Measurements from ENCODE around the gene QRICH1.

The QRICH1 gene

DNA sequence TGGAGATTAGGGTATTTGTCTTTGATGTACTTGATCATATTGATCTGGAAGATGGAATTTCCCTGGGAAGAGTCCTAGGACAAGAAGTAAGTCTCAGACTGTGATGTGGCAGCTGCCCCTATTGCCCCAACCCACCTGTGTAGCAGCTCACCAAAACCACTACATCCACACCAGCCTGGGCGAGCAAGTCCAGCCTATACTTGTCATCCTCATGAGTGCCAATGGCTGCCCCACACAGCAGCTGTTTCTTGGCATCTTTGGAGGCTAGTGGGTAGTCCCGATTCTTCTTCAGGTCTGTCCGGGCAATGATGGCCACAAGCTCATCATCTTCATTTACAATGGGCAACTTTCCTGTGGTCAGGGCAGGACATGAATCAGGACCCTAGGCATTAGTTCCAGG is 67.3 kb downstream of the QRICH1 start:
- intact Hi-C loops (cut with DNase I; ENCODE audit: low total_unique reads) = no loop called here
- Histone ChIP-seq H3K9me3 (no peaks in the 10 kb centered on the region), H3K27me3 (no peaks in the 10 kb centered on the region), H3K4me3 (no peak overlapping the region), H3K27ac (no peak overlapping the region), H3K36me3 (peaks cover 29 to 67% (median 48%) of the 10 kb centered on the region in 3 donors), H3K4me1 (peaks cover 0 to 31% (median 24%) of the 10 kb centered on the region in 4 donors)
- TF ChIP-seq CTCF (IDR thresholded peaks at IDR 0.05) = no peak
- DNase-seq = no peak

GRCh38 chr3:49025793-49026520 is 67.9 kb downstream of the QRICH1 start:
- Histone ChIP-seq H3K36me3 (peaks cover 24 to 62% (median 43%) of the 10 kb centered on the region in 3 donors), H3K4me1 (peaks cover 0 to 31% (median 24%) of the 10 kb centered on the region in 4 donors), H3K27me3 (no peaks in the 10 kb centered on the region), H3K4me3 (no peak overlapping the region), H3K9me3 (no peaks in the 10 kb centered on the region), H3K27ac (no peak overlapping the region)
- TF ChIP-seq CTCF (IDR thresholded peaks at IDR 0.05) = no peak
- DNase-seq = no peak
- intact Hi-C loops (cut with DNase I; ENCODE audit: low total_unique reads) = no loop called here

GRCh38 chr3:49025005-49025792 is 68.7 kb downstream of the QRICH1 start:
- Histone ChIP-seq H3K9me3 (no peaks in the 10 kb centered on the region), H3K4me3 (no peak overlapping the region), H3K27me3 (no peaks in the 10 kb centered on the region), H3K4me1 (peaks cover 0 to 36% (median 30%) of the 10 kb centered on the region in 4 donors), H3K27ac (no peak overlapping the region), H3K36me3 (peaks cover 24 to 54% (median 36%) of the 10 kb centered on the region in 3 donors)
- no peak for TF ChIP-seq CTCF (IDR thresholded peaks at IDR 0.05)
- intact Hi-C loops (cut with DNase I; ENCODE audit: low total_unique reads) = no loop called here
- DNase-seq = no peak

DNA sequence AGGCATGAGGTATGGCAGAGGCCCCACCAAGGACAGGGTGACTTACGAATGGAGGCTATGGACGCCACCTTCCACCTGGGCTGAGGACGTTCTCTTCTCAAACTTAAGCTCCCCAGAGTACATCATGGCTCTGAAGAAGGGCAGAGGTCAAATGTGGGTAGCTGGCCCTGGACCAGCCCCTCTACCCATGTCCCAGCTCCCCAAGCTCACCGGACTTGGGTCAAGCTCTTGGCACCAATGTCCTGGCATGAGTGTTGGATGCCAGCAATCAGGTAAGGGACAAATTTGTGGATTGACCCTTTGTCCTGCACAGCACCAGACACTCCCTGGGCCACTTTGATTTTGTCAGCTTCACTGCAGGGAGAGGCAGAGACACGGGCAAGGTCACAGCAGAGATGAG is 69.4 kb downstream of the QRICH1 start:
- H3K9me3 ChIP-seq = no peaks in the 10 kb centered on the region
- no peak overlapping the region for H3K27ac ChIP-seq
- no peak for TF ChIP-seq CTCF (IDR thresholded peaks at IDR 0.05)
- no peak for DNase-seq
- no peaks in the 10 kb centered on the region for H3K27me3 ChIP-seq
- peaks cover 24 to 50% (median 32%) of the 10 kb centered on the region in 3 donors for H3K36me3 ChIP-seq
- H3K4me3 ChIP-seq = no peak overlapping the region
- intact Hi-C loops (cut with DNase I; ENCODE audit: low total_unique reads) = loop anchor here (5.0 kb wide), 1 partner anchor 37 kb away; no protein-coding TSS in a partner anchor
- peaks cover 0 to 42% (median 35%) of the 10 kb centered on the region in 4 donors for H3K4me1 ChIP-seq

GRCh38 chr3:49023775-49024174 is 70.1 kb downstream of the QRICH1 start:
- H3K4me1 ChIP-seq = peaks cover 0 to 46% (median 39%) of the 10 kb centered on the region in 4 donors
- no peaks in the 10 kb centered on the region for H3K27me3 ChIP-seq
- H3K36me3 ChIP-seq = peaks cover 24 to 50% (median 32%) of the 10 kb centered on the region in 3 donors
- intact Hi-C loops (cut with DNase I; ENCODE audit: low total_unique reads) = loop anchor here (5.0 kb wide), 1 partner anchor 36 kb away; no protein-coding TSS in a partner anchor
- TF ChIP-seq CTCF (IDR thresholded peaks at IDR 0.05) = no peak
- no peak for DNase-seq
- no peak overlapping the region for H3K4me3 ChIP-seq
- H3K27ac ChIP-seq = no peak overlapping the region
- H3K9me3 ChIP-seq = no peaks in the 10 kb centered on the region
